ENCODE results near the gene DAZAP2. TPM values are rescaled to one million over a fixed set of nuclear protein-coding genes. Genes with fewer than 3 reads are reported as not detected.

The DAZAP2 gene
- total and polyA plus RNA-seq, 9 of the 15 experiments (the other 6 are each of a cell fraction or from before 2014, with no cell fraction given), result 116 to 668 (median 227) TPM

DNA sequence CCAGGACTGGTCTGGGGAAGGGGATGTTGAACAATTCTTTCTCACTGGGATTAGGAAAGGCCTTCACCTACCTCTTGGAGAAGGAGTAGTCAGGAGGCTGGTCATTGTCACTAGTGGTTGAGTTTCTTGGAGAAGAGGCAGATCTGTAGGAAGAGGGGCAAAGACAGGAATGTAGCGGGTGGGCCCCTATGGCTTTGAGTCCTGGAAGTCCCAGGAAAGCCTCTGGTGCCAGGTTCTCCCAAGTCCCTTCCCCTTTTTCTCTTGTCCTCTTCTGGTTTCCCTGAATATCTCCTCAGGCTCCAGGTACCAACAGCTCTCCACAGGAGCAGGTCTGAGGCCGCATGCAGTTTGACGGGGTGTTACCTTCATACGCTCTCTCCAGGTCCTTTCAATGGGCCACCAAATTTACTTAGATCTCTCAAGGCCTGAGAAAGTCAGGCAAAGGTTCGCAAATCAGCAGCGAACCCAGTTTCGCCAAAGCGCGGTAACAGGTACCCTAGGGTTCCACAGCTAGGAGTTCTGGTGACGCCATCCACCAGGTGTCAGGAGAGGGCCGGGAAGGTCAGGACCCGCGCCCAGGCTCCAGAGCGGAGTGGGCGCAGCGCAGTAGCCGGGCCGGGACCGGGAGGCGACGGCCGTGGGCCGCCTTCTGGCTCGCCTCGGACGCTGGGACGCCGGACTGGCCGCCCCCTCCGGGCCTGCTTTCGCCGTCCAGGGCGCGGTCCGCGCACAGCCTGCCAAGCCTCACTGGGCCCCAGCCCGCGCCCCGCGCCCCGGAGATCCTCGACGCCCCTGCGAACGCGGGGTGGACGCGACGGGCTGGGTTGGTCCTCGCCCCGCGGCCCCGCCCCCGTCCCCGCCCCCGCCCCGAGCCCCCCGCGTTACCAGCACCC is 30.8 kb downstream of the DAZAP2 start (continued):
- peak; percentile 74 for TF ChIP-seq RBFOX2 (IDR thresholded peaks at IDR 0.05; ENCODE audit: low read depth, low read length)
- TF ChIP-seq TAF9B (IDR thresholded peaks at IDR 0.05; ENCODE audit: partially characterized antibody), result no peak
- peak; percentile 11 for TF ChIP-seq RBBP5 (IDR thresholded peaks at IDR 0.05; ENCODE audit: borderline replicate concordance, insufficient read depth, low read length, poor library complexity, severe bottlenecking)
- no peak for TF ChIP-seq NR3C1 (CRISPR knock-in tag; IDR thresholded peaks at IDR 0.05)
- TF ChIP-seq MAZ (CRISPR knock-in tag; conservative IDR thresholded peaks at IDR 0.05 in 1 of 2, IDR thresholded peaks at IDR 0.05 in 1 of 2), result peak in 1 of 2 experiments; percentile 30; a peak in 2 of 4 replicates
- peak in 1 of 2 experiments; percentile 60; a peak in 1 of 4 replicates for TF ChIP-seq TEAD1 (CRISPR knock-in tag; IDR thresholded peaks at IDR 0.05)
- 0 out of 2 replicates have a peak, but pooled peaks have one; percentile 18 for TF ChIP-seq MYC (IDR thresholded peaks at IDR 0.05; ENCODE audit: low read depth, low read length)
- no peak for TF ChIP-seq MYC (CRISPR knock-in tag; IDR thresholded peaks at IDR 0.05; ENCODE audit: borderline replicate concordance, low read depth)
- TF ChIP-seq TBP (optimal IDR thresholded peaks at IDR 0.05; ENCODE audit: low read depth, low read length), result peak; percentile 5
- TF ChIP-seq, protein P1, sequence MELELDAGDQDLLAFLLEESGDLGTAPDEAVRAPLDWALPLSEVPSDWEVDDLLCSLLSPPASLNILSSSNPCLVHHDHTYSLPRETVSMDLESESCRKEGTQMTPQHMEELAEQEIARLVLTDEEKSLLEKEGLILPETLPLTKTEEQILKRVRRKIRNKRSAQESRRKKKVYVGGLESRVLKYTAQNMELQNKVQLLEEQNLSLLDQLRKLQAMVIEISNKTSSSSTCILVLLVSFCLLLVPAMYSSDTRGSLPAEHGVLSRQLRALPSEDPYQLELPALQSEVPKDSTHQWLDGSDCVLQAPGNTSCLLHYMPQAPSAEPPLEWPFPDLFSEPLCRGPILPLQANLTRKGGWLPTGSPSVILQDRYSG (tag; conservative IDR thresholded peaks at IDR 0.05; ENCODE audit: low read depth), result no peak
- no peak for TF ChIP-seq CBX2 (IDR thresholded peaks at IDR 0.05; ENCODE audit: insufficient read depth, low read length, poor library complexity, severe bottlenecking)
- TF ChIP-seq, protein P2, sequence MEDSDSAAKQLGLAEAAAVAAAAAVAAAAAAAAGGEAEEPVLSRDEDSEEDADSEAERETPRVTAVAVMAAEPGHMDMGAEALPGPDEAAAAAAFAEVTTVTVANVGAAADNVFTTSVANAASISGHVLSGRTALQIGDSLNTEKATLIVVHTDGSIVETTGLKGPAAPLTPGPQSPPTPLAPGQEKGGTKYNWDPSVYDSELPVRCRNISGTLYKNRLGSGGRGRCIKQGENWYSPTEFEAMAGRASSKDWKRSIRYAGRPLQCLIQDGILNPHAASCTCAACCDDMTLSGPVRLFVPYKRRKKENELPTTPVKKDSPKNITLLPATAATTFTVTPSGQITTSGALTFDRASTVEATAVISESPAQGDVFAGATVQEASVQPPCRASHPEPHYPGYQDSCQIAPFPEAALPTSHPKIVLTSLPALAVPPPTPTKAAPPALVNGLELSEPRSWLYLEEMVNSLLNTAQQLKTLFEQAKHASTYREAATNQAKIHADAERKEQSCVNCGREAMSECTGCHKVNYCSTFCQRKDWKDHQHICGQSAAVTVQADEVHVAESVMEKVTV (CRISPR knock-in tag; IDR thresholded peaks at IDR 0.05), result peak; percentile 70; the same call in 1 of the 2 replicates
- TF ChIP-seq POLR2G (IDR thresholded peaks at IDR 0.05; ENCODE audit: low read depth, low read length), result peak; percentile 74
- TF ChIP-seq HMGN3 (IDR thresholded peaks at IDR 0.05; ENCODE audit: borderline replicate concordance, extremely low read depth, insufficient read length, low read depth, low read length), result no peak
- TF ChIP-seq SMARCA4 (IDR thresholded peaks at IDR 0.05), result no peak
- TF ChIP-seq PHF8 (IDR thresholded peaks at IDR 0.05; ENCODE audit: borderline replicate concordance, low read length), result peak; percentile 6; the same call in 1 of the 2 replicates
- TF ChIP-seq SP1 (CRISPR knock-in tag; IDR thresholded peaks at IDR 0.05), result peak; percentile 70
- peak; percentile 73 for TF ChIP-seq NCOA6 (IDR thresholded peaks at IDR 0.05)
- TF ChIP-seq CTCF (IDR thresholded peaks at IDR 0.05 in 2 of 3, conservative IDR thresholded peaks at IDR 0.05 in 1 of 3; ENCODE audit: insufficient read depth in 2 of 3, low read depth in 1 of 3, low read length in 3 of 3), result peak; percentile 60 to 73 (median 69)
- TF ChIP-seq LEF1 (IDR thresholded peaks at IDR 0.05), result no peak

Data from K562 (cell line).